Prostate gland (tissue), 2 donors: Measurements from ENCODE around the gene DEF6.

Experiments
- CTCF ChIP-seq, 4 experiments: fragments of 200-600 bp in 2 of 4; fragments of 450-650 bp in 2 of 4; sonication (generic) in 2 of 4; IDR thresholded peaks; 1 replicate in 3 of 4; 2 replicates in 1 of 4; pipeline ENCODE4 v1.5.1; 2016 to 2019; ENCODE audit warnings: antibody characterized with exemption in 4 of 4, mild to moderate bottlenecking in 2 of 4, moderate library complexity in 2 of 4
- POLR2AphosphoS5 ChIP-seq: sonication (generic); formaldehyde crosslinking; IDR thresholded peaks from one replicate; pipeline ENCODE4 v1.6.1; 2017; ENCODE audit warnings: antibody characterized with exemption

- TF ChIP-seq CTCF (IDR thresholded peaks at IDR 0.05) (no peak), POLR2AphosphoS5 (no peak)
Observed at GRCh38 chr6:35370124-35370741, 72.6 kb downstream of the DEF6 start.
